IPS-18c (cell line): ENCODE measurements around the gene DLST.

ENCODE experiments used
- H3K4me3 ChIP-seq: 2 replicates; pipeline ENCODE4 v1.7.0; 2013; ENCODE audit warnings: low read depth, mild to moderate bottlenecking, low read length, moderate library complexity; ENCODE audit not compliant: insufficient read depth
- H3K9me3 ChIP-seq: one replicate; pipeline ENCODE4 v1.6.1; 2013; ENCODE audit warnings: mild to moderate bottlenecking, low read length, moderate library complexity; ENCODE audit not compliant: control insufficient read depth, insufficient read depth

Gene DLST

GRCh38 chr14:74882103-74882920, 596 bp downstream of the DLST start:
- Histone ChIP-seq H3K4me3 (peak overlapping the region; percentile 96), H3K9me3 (no peaks in the 10 kb centered on the region)

GRCh38 chr14:74886001-74886400, 4.3 kb downstream of the DLST start:
- no peak overlapping the region for H3K4me3 ChIP-seq
- H3K9me3 ChIP-seq: no peaks in the 10 kb centered on the region

- H3K4me3 ChIP-seq: no peak overlapping the region
These were observed 6.7 kb downstream of the DLST start for GRCh38 chr14:74888164-74889158.

GRCh38 chr14:74890262-74890661, 8.5 kb downstream of the DLST start:
- H3K4me3 ChIP-seq: no peak overlapping the region
- no peaks in the 10 kb centered on the region for H3K9me3 ChIP-seq

More at GRCh38 chr14:74888164-74889158, 6.7 kb downstream of the DLST start:
- no peaks in the 10 kb centered on the region for H3K9me3 ChIP-seq

- no peak overlapping the region for H3K4me3 ChIP-seq
- no peaks in the 10 kb centered on the region for H3K9me3 ChIP-seq
These were observed 10.2 kb downstream of the DLST start for GRCh38 chr14:74891870-74892269.

GRCh38 chr14:74892745-74893144, 11.0 kb downstream of the DLST start:
- no peak overlapping the region for H3K4me3 ChIP-seq
- no peaks in the 10 kb centered on the region for H3K9me3 ChIP-seq

- Histone ChIP-seq H3K4me3 (no peak overlapping the region), H3K9me3 (no peaks in the 10 kb centered on the region)
These were observed 11.9 kb downstream of the DLST start for GRCh38 chr14:74893614-74894091.

- Histone ChIP-seq H3K9me3 (no peaks in the 10 kb centered on the region), H3K4me3 (no peak overlapping the region)
These were observed 14.7 kb downstream of the DLST start for GRCh38 chr14:74896400-74896799.

- Histone ChIP-seq H3K9me3 (no peaks in the 10 kb centered on the region), H3K4me3 (no peak overlapping the region)
These were observed 15.9 kb downstream of the DLST start for GRCh38 chr14:74897642-74898041.

GRCh38 chr14:74898083-74898482, 16.4 kb downstream of the DLST start:
- H3K9me3 ChIP-seq: no peaks in the 10 kb centered on the region
- no peak overlapping the region for H3K4me3 ChIP-seq

GRCh38 chr14:74898694-74899093, 17.0 kb downstream of the DLST start:
- no peak overlapping the region for H3K4me3 ChIP-seq
- H3K9me3 ChIP-seq: no peaks in the 10 kb centered on the region

- no peaks in the 10 kb centered on the region for H3K9me3 ChIP-seq
These were observed 21.4 kb downstream of the DLST start for GRCh38 chr14:74902941-74903705.

GRCh38 chr14:74904635-74905503, 23.2 kb downstream of the DLST start:
- Histone ChIP-seq H3K9me3 (no peaks in the 10 kb centered on the region), H3K4me3 (no peak overlapping the region)

More at GRCh38 chr14:74902941-74903705, 21.4 kb downstream of the DLST start:
- H3K4me3 ChIP-seq: no peak overlapping the region

- Histone ChIP-seq H3K9me3 (no peaks in the 10 kb centered on the region), H3K4me3 (no peak overlapping the region)
These were observed 24.0 kb downstream of the DLST start for GRCh38 chr14:74905595-74906142.

- H3K9me3 ChIP-seq: no peaks in the 10 kb centered on the region
- no peak overlapping the region for H3K4me3 ChIP-seq
These were observed 25.3 kb downstream of the DLST start for GRCh38 chr14:74906925-74907521.

GRCh38 chr14:74907744-74908143, 26.0 kb downstream of the DLST start:
- H3K4me3 ChIP-seq: no peak overlapping the region
- H3K9me3 ChIP-seq: no peaks in the 10 kb centered on the region
